Measurements from ENCODE around the gene ATP12A.

The ATP12A gene

GRCh38 chr13:24663089-24663395 lies 17.2 kb upstream of the ATP12A start:
- DNase-seq (ENCODE audit: extremely low read depth, insufficient read length): no peak
- TF ChIP-seq, protein P1, sequence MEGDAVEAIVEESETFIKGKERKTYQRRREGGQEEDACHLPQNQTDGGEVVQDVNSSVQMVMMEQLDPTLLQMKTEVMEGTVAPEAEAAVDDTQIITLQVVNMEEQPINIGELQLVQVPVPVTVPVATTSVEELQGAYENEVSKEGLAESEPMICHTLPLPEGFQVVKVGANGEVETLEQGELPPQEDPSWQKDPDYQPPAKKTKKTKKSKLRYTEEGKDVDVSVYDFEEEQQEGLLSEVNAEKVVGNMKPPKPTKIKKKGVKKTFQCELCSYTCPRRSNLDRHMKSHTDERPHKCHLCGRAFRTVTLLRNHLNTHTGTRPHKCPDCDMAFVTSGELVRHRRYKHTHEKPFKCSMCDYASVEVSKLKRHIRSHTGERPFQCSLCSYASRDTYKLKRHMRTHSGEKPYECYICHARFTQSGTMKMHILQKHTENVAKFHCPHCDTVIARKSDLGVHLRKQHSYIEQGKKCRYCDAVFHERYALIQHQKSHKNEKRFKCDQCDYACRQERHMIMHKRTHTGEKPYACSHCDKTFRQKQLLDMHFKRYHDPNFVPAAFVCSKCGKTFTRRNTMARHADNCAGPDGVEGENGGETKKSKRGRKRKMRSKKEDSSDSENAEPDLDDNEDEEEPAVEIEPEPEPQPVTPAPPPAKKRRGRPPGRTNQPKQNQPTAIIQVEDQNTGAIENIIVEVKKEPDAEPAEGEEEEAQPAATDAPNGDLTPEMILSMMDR (IDR thresholded peaks at IDR 0.05; ENCODE audit: insufficient read depth, low read length, poor library complexity, severe bottlenecking): no peak
- Histone ChIP-seq H3K27me3 (replicated peaks; ENCODE audit: control insufficient read depth, insufficient read depth, low read length) (no peaks in the 10 kb centered on the region), H3K36me3 (ENCODE audit: control insufficient read depth, insufficient read depth, low read length) (no peaks in the 10 kb centered on the region), H3K4me3 (replicated peaks; ENCODE audit: low read depth, low read length) (no peak overlapping the region)

- no peak overlapping the region for H3K4me3 ChIP-seq (replicated peaks; ENCODE audit: low read depth, low read length)
- H3K27me3 ChIP-seq (replicated peaks; ENCODE audit: control insufficient read depth, insufficient read depth, low read length): no peaks in the 10 kb centered on the region
- no peak for DNase-seq (ENCODE audit: extremely low read depth, insufficient read length)
- TF ChIP-seq, protein P1 (IDR thresholded peaks at IDR 0.05; ENCODE audit: insufficient read depth, low read length, poor library complexity, severe bottlenecking): no peak
- no peaks in the 10 kb centered on the region for H3K36me3 ChIP-seq (ENCODE audit: control insufficient read depth, insufficient read depth, low read length)
Measured at GRCh38 chr13:24663586-24663985, 16.6 kb upstream of the ATP12A start.

DNA sequence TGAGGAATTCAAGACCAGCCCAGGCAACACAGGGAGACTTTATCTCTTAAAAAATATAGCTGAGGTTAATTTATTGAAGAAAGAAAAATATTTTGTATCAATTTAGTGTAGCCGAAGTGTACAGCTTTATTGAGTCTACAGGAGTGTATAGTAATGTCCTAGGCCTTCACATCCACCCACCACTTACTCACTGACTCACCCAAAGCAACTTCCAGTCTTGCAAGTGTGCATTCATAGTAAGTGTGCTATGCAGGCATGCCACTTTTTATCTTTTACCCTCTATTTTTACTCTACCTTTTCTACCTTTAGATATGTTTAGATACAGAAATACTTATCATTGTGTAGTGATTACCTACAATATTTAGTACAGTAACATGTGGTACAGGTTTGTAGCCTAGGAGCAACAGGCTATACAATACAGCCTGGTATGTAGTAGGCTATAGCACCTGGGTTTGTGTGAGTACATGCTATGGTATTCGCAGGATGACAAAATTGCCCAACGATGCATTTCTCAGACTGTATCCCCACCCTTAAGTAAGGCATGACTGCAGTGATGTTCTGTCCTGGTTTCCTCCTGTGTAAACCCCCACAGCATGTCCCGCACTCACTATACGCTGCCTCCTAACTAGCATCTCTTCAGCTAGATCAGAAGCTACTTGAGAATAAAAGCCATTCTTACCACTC lies 15.3 kb upstream of the ATP12A start:
- TF ChIP-seq, protein P1 (IDR thresholded peaks at IDR 0.05; ENCODE audit: insufficient read depth, low read length, poor library complexity, severe bottlenecking): no peak
- no peaks in the 10 kb centered on the region for H3K27me3 ChIP-seq (replicated peaks; ENCODE audit: control insufficient read depth, insufficient read depth, low read length)
- H3K36me3 ChIP-seq (ENCODE audit: control insufficient read depth, insufficient read depth, low read length): no peaks in the 10 kb centered on the region
- no peak overlapping the region for H3K4me3 ChIP-seq (replicated peaks; ENCODE audit: low read depth, low read length)
- DNase-seq (ENCODE audit: extremely low read depth, insufficient read length): no peak

DNA sequence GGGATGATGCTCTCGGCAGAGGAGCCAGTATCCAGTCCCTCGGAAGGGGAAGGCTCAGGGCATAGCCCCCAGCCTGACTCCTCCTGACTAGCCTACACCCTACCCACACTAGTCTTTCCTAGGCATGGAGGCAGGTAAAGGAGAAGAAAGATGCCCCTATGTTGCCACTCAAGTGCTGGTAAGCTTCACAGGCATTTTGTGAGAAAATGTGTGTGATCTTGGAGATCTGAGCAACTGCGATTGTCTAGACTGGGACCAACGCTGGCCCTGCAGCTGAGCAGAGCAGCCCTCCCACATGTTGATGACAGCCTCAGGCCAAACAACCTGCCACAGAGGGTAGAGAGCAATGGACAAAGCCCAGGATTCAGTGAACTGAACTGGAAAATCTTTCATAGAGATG lies 11.7 kb upstream of the ATP12A start:
- H3K36me3 ChIP-seq (ENCODE audit: control insufficient read depth, insufficient read depth, low read length): no peaks in the 10 kb centered on the region
- H3K4me3 ChIP-seq (replicated peaks; ENCODE audit: low read depth, low read length): no peak overlapping the region
- TF ChIP-seq, protein P1 (IDR thresholded peaks at IDR 0.05; ENCODE audit: insufficient read depth, low read length, poor library complexity, severe bottlenecking): no peak
- DNase-seq (ENCODE audit: extremely low read depth, insufficient read length): no peak
- H3K27me3 ChIP-seq (replicated peaks; ENCODE audit: control insufficient read depth, insufficient read depth, low read length): no peaks in the 10 kb centered on the region

- TF ChIP-seq, protein P1 (IDR thresholded peaks at IDR 0.05; ENCODE audit: insufficient read depth, low read length, poor library complexity, severe bottlenecking): no peak
- no peak for DNase-seq (ENCODE audit: extremely low read depth, insufficient read length)
- Histone ChIP-seq H3K4me3 (replicated peaks; ENCODE audit: low read depth, low read length) (no peak overlapping the region), H3K27me3 (replicated peaks; ENCODE audit: control insufficient read depth, insufficient read depth, low read length) (no peaks in the 10 kb centered on the region), H3K36me3 (ENCODE audit: control insufficient read depth, insufficient read depth, low read length) (no peaks in the 10 kb centered on the region)
Measured at GRCh38 chr13:24668955-24669582, 11.1 kb upstream of the ATP12A start.
